K562 (cell line): ENCODE measurements around the gene DIP2C. TPM values are rescaled to one million over a fixed set of nuclear protein-coding genes. Genes with fewer than 3 reads are reported as not detected.
"Not testable (repeated sequence)": the region's sequence is repeated elsewhere in the genome, so short reads cannot be mapped to it uniquely, and the experiment has no call there.

Source experiments
- ATAC-seq: fragments of 200-7000 bp; cut with Tn5 transposase; 3 replicates; pipeline ENCODE4 v1.9.1; 2020; ENCODE audit warnings: moderate library complexity
- BruUV-seq: library from RNA; stranded (reverse); fragments of 400-500 nt; replicated peaks from 2 replicates; lab custom pipeline; 2021; lab: Mats Ljungman, UMichigan
- CTCF ChIA-PET: fragments of 300-600 bp; formaldehyde crosslinking; extraction: SDS; loops from one replicate; lab custom pipeline; 2021; ENCODE audit warnings: low intra/inter-chr PET ratio; lab: Yijun Ruan, JAX
- POLR2A ChIA-PET: fragments of 300-600, 350-650 bp; sonication (Branson Sonifier 250); formaldehyde crosslinking; extraction: SDS; loops from one replicate; lab custom pipeline; 2021; ENCODE audit warnings: antibody characterized with exemption, inconsistent platforms; lab: Yijun Ruan, JAX
- DNase-seq, 4 experiments: peaks; one replicate each; pipeline versions ENCODE4 v3.0.0 to v3.0.0-alpha.2; 2011 to 2018; ENCODE audit warnings: low spot score in 3 of 4, mixed read lengths in 3 of 4; ENCODE audit errors: extremely low read depth in 1 of 4
- FAIRE-seq: peaks from 2 replicates; lab custom pipeline; 2011; peaks lifted over from hg19 to GRCh38; lab: Jason Lieb, UNC
- H2AFZ ChIP-seq: 2 replicates; pipeline ENCODE4 v1.6.0; 2011; ENCODE audit warnings: low read depth, low read length, control low read depth, inconsistent platforms
- H3K27ac ChIP-seq: fragments of 200-600 bp; 3 replicates; pipeline ENCODE4 v1.8.0; 2011; ENCODE audit warnings: low read depth, mild to moderate bottlenecking, control low read depth, inconsistent platforms, low read length, moderate library complexity, mixed read lengths; ENCODE audit errors: extremely low read depth
- H3K27me3 ChIP-seq, 2 experiments: fragments of 300-600 bp in 1 of 2; 2 replicates in 1 of 2; 3 replicates in 1 of 2; pipeline versions ENCODE4 v1.6.0 to v1.8.0; 2011; ENCODE audit warnings: inconsistent platforms in 2 of 2, low read length in 2 of 2, mild to moderate bottlenecking in 1 of 2, mixed read lengths in 1 of 2, moderate library complexity in 1 of 2; ENCODE audit not compliant: control insufficient read depth in 2 of 2, insufficient read depth in 2 of 2
- H3K36me3 ChIP-seq: fragments of 300-600 bp; 3 replicates; pipeline ENCODE4 v1.8.0; 2011; ENCODE audit warnings: mild to moderate bottlenecking, low read length, inconsistent platforms; ENCODE audit not compliant: control insufficient read depth, insufficient read depth
- H3K4me1 ChIP-seq, 2 experiments: fragments of 200-600 bp in 1 of 2; replicated peaks in 1 of 2; 2 replicates in 1 of 2; 3 replicates in 1 of 2; pipeline versions ENCODE4 v1.5.1 to v1.8.0; 2011; ENCODE audit warnings: inconsistent platforms in 2 of 2, low read length in 2 of 2, mild to moderate bottlenecking in 1 of 2, mixed read lengths in 1 of 2, moderate library complexity in 1 of 2; ENCODE audit not compliant: control insufficient read depth in 2 of 2, insufficient read depth in 2 of 2
- H3K4me2 ChIP-seq: 2 replicates; pipeline ENCODE4 v1.6.1; 2011; ENCODE audit warnings: low read length, control low read depth, inconsistent platforms, mixed read lengths; ENCODE audit not compliant: insufficient read depth
- H3K4me3 ChIP-seq: fragments of 200-600 bp; sonication (generic), shearing (Covaris generic); 2 replicates; pipeline ENCODE4 v1.5.1; 2016; ENCODE audit warnings: control low read depth, inconsistent platforms
- H3K79me2 ChIP-seq: fragments of 200-600 bp; 3 replicates; pipeline ENCODE4 v1.8.0; 2011; ENCODE audit warnings: low read length, inconsistent platforms; ENCODE audit not compliant: control insufficient read depth, insufficient read depth
- H3K9ac ChIP-seq, 2 experiments: 2 replicates each; pipeline versions ENCODE4 v1.6.0 to v1.6.1; 2011; ENCODE audit warnings: low read depth in 2 of 2, low read length in 2 of 2, control low read depth in 1 of 2, inconsistent platforms in 1 of 2, mild to moderate bottlenecking in 1 of 2, mixed read lengths in 1 of 2; ENCODE audit not compliant: insufficient read depth in 1 of 2
- H3K9me1 ChIP-seq: one replicate; pipeline ENCODE4 v1.6.0; 2011; ENCODE audit warnings: inconsistent platforms, mild to moderate bottlenecking, low read length, moderate library complexity; ENCODE audit not compliant: control insufficient read depth, insufficient read depth
- H3K9me3 ChIP-seq: replicated peaks from 2 replicates; pipeline ENCODE4 v1.5.1; 2011; ENCODE audit warnings: low read depth, low read length, inconsistent platforms; ENCODE audit not compliant: control insufficient read depth, insufficient read depth
- H4K20me1 ChIP-seq: replicated peaks from 2 replicates; pipeline ENCODE4 v1.6.1; 2011; ENCODE audit warnings: low read length, inconsistent platforms, mixed read lengths; ENCODE audit not compliant: control insufficient read depth, insufficient read depth
- CBX3 ChIP-seq, 2 experiments: IDR thresholded peaks; 1 replicate in 1 of 2; 2 replicates in 1 of 2; pipeline ENCODE4 v1.6.1; 2012; ENCODE audit warnings: inconsistent platforms in 2 of 2, low read length in 2 of 2, borderline replicate concordance in 1 of 2, control low read depth in 1 of 2
- CEBPB ChIP-seq: fragments of 450-650 bp; IDR thresholded peaks from 2 replicates; pipeline ENCODE4 v1.6.1; 2016; ENCODE audit warnings: missing genetic modification characterization, missing compliant biosample characterization
- FOXO4 ChIP-seq: fragments of 450-650 bp; formaldehyde crosslinking; IDR thresholded peaks from 2 replicates; pipeline ENCODE4 v1.4.0; 2020; ENCODE audit warnings: mild to moderate bottlenecking, moderate library complexity
- HDAC8 ChIP-seq: fragments of 450-650 bp; IDR thresholded peaks from 2 replicates; pipeline ENCODE4 v1.6.1; 2016; ENCODE audit warnings: mild to moderate bottlenecking, missing genetic modification characterization, moderate library complexity, missing compliant biosample characterization
- ZFX ChIP-seq: sonication (generic); formaldehyde crosslinking; IDR thresholded peaks from 2 replicates; pipeline ENCODE4 v1.8.0; 2022; ENCODE audit warnings: mild to moderate bottlenecking, missing genetic modification reagents, moderate library complexity
- WGBS: fragments of 100-300 bp; shearing (Covaris generic); methylation state at CpG from one replicate; pipeline ENCODE4 v1.1.6; 2016; ENCODE audit warnings: low coverage, mixed read lengths; ENCODE audit not compliant: insufficient coverage; ENCODE audit errors: missing lambda C conversion rate; 5-methylcytosine and 5-hydroxymethylcytosine counted together
- in situ Hi-C: fragments of 300-500 bp; cut with MboI; formaldehyde crosslinking; loops from 4 replicates; pipeline ENCODE4 v1.15.0; 2018; ENCODE audit warnings: inconsistent platforms, mixed read lengths
- intact Hi-C: fragments of 100-400 bp; cut with micrococcal nuclease; formaldehyde crosslinking; loops from 2 replicates; pipeline ENCODE4 v1.14.2; 2022
- polyA plus RNA-seq, 8 experiments: library from polyadenylated mRNA; depleted of rRNA in 4 of 8; stranded (reverse) in 5 of 8; unstranded in 3 of 8; fragments of >200 nt; fragmentation: Nextera tagmentation in 2 of 8; fragmentation: Illumina TruSeq in 1 of 8; extraction: Ambion mirVana in 2 of 8; extraction: Trizol in 1 of 8; gene quantifications; 2 replicates each; pipeline versions ENCODE4 v1.2.1 to v1.2.3, GENCODE V29; 2011 to 2014; ENCODE audit warnings: inconsistent platforms in 1 of 8, missing spikeins in 1 of 8
- total RNA-seq, 7 experiments: library from RNA; depleted of rRNA in 6 of 7; stranded (reverse); fragments of >200 nt in 6 of 7; fragmentation: Illumina TruSeq in 2 of 7; extraction: Trizol in 2 of 7; gene quantifications; 2 replicates each; pipeline versions ENCODE4 v1.2.1 to v1.2.3, GENCODE V29; 2011 to 2021; ENCODE audit warnings: low replicate concordance in 1 of 7

The DIP2C gene
- total and polyA plus RNA-seq, 9 of the 15 experiments (the other 6 are each of a cell fraction or from before 2014, with no cell fraction given), result 0.01 TPM; not detected in 8

DNA sequence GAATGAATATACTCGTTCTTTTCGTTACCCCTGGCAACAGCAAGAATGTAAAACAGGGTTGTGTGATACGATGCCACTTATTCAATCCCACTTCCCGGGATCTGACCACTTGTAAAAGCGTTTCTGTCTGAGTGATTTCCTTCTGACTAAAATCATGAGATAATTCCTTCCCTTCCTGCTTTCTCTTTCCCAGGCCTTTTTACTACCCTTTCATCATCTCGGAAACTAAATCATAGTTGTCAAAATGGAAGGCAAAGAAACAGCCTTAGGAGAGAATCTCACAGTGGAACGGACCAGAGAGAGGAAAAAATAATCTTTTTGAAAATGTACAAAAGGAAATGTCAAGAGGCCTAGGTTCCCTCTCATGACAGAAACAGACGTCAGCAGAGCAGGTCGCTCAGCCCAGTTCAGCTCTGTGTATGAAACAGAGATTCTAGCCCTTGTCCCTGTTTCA is 29.8 kb downstream of the DIP2C start:
- no peak overlapping the region for H3K9ac ChIP-seq
- no TSS peak for BruUV-seq
- H3K9me3 ChIP-seq, result no peaks in the 10 kb centered on the region
- DNase-seq (no peak), ATAC-seq (no peak), FAIRE-seq (no peak)
- no peaks in the 10 kb centered on the region for H3K36me3 ChIP-seq
- no peak overlapping the region for H3K4me2 ChIP-seq
- no peak overlapping the region for H2AFZ ChIP-seq
- in situ Hi-C loops, result no loop called here
- no peaks in the 10 kb centered on the region for H3K4me1 ChIP-seq
- peaks cover 5% of the 10 kb centered on the region; the same call in 1 of the 2 replicates for H4K20me1 ChIP-seq
- ChIA-PET POLR2A (no interaction called here), CTCF (no interaction called here)
- H3K9me1 ChIP-seq, result no peaks in the 10 kb centered on the region
- intact Hi-C loops, result no loop called here
- H3K27ac ChIP-seq, result no peak overlapping the region
- peaks cover 20 to 34% of the 10 kb centered on the region in 2 experiments; a peak in 3 of 5 replicates for H3K27me3 ChIP-seq
- no peak overlapping the region for H3K4me3 ChIP-seq
- TF ChIP-seq CBX3 (IDR thresholded peaks at IDR 0.05; ENCODE audit: borderline replicate concordance in 1 of 2, low read length in 2 of 2), result no peak
- no peak for TF ChIP-seq HDAC8 (tag)
- TF ChIP-seq FOXO4, result no peak
- TF ChIP-seq CEBPB (tag), result no peak
- TF ChIP-seq ZFX (CRISPR knock-in tag), result no peak
- H3K79me2 ChIP-seq, result no peaks in the 10 kb centered on the region
- WGBS, result 2% methylated on average over 9 of the region's 9 CpGs

DNA sequence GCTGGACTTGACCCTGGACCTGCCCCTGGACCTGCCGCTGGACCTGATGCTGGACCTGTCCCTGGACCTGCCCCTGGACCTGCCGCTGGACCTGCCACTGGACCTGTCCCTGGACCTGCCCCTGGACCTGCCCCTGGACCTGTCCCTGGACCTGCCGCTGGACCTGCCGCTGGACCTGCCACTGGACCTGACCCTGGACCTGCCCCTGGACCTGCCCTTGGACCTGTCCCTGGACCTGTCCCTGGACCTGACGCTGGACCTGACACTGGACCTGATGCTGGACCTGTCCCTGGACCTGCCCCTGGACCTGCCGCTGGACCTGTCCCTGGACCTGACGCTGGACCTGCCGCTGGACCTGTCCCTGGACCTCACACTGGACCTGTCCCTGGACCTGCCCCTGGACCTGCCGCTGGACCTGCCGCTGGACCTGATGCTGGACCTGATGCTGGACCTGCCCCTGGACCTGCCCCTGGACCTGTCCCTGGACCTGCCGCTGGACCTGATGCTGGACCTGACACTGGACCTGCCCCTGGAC is 31.6 kb downstream of the DIP2C start:
- in situ Hi-C loops, intact Hi-C loops: not testable (repeated sequence)

More for the DNA sequence above, 31.6 kb downstream of the DIP2C start:
- 11% methylated on average over 4 of the region's 11 CpGs for WGBS
- H2AFZ ChIP-seq, H3K4me3 ChIP-seq, H3K9ac ChIP-seq, BruUV-seq, FAIRE-seq, H3K27ac ChIP-seq, ATAC-seq, DNase-seq, H3K36me3 ChIP-seq, H3K79me2 ChIP-seq, H3K9me3 ChIP-seq, H4K20me1 ChIP-seq, H3K4me1 ChIP-seq, POLR2A ChIA-PET, H3K9me1 ChIP-seq, H3K4me2 ChIP-seq, CTCF ChIA-PET: not testable (repeated sequence)
- peaks cover 14 to 27% of the 10 kb centered on the region in 2 experiments; a peak in 3 of 5 replicates for H3K27me3 ChIP-seq
